H1 (cell line): ENCODE data around the gene ACOT7. TPM values are rescaled to one million over a fixed set of nuclear protein-coding genes. Genes with fewer than 3 reads are reported as not detected.

Source experiments
- CTBP2 ChIP-seq: IDR thresholded peaks from 2 replicates; pipeline ENCODE4 v1.7.0; 2011; ENCODE audit warnings: borderline replicate concordance, mild to moderate bottlenecking, moderate library complexity, mixed read lengths, low read length; ENCODE audit not compliant: insufficient read depth, insufficient read length
- FOSL1 ChIP-seq: IDR thresholded peaks from 2 replicates; pipeline ENCODE4 v1.6.1; 2011; ENCODE audit warnings: mild to moderate bottlenecking, low read depth, low read length, moderate library complexity; ENCODE audit not compliant: insufficient read depth
- PHF8 ChIP-seq: fragments of 200-600 bp; sonication (generic); conservative IDR thresholded peaks from 2 replicates; pipeline ENCODE4 v1.7.1; 2012; ENCODE audit warnings: low read depth, mild to moderate bottlenecking, inconsistent platforms, low read length, moderate library complexity
- polyA plus RNA-seq, 7 experiments: library from polyadenylated mRNA; depleted of rRNA in 3 of 7; stranded (reverse) in 5 of 7; unstranded in 2 of 7; fragments of >200 nt in 5 of 7; fragments of 200-250 nt in 2 of 7; gene quantifications; 1 replicate in 5 of 7; 2 replicates in 1 of 7; 4 replicates in 1 of 7; pipeline versions ENCODE4 v1.2.1 to v1.2.3, GENCODE V29; 2011 to 2013; ENCODE audit warnings: missing spikeins in 2 of 7, mixed read lengths in 2 of 7
- total RNA-seq: library from RNA; stranded (reverse); fragmentation: NEBNext Ultra II Directional; extraction: Animal tissue kit (Norgen Biotek cat#: 25700); gene quantifications from 2 replicates; pipeline ENCODE4 v1.2.1, GENCODE V29; 2021

ACOT7 gene
- total and polyA plus RNA-seq, 2 of the 8 experiments (the other 6 are each of a cell fraction or from before 2014, with no cell fraction given): 151 to 214 TPM

- TF ChIP-seq PHF8 (no peak), CTBP2 (no peak), FOSL1 (no peak)
Measured at GRCh38 chr1:6426972-6427350, 33.4 kb upstream of the ACOT7 start (continued).
